ENCODE data around the gene COL6A3.

COL6A3 gene

DNA sequence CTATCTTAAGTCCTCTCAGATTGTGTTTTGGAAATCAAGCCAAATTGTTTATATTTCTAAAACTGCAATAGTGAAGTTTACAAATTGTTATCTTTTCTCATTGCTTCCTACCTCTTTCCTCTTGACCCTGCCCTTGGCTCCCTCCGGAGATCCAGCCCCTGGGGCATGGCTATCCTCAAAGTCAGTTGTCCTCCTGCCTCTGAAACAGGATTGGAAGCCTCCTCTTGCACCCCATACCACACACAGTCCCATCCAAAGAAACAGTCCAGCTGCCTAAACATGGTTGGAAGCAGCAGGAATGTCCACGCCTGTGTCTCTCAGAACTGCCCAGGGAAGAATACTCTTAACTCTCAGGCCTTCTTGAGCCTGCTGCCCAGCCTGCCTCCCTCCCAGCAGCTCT, 30.1 kb upstream of the COL6A3 start:
- no peak for DNase-seq

DNA sequence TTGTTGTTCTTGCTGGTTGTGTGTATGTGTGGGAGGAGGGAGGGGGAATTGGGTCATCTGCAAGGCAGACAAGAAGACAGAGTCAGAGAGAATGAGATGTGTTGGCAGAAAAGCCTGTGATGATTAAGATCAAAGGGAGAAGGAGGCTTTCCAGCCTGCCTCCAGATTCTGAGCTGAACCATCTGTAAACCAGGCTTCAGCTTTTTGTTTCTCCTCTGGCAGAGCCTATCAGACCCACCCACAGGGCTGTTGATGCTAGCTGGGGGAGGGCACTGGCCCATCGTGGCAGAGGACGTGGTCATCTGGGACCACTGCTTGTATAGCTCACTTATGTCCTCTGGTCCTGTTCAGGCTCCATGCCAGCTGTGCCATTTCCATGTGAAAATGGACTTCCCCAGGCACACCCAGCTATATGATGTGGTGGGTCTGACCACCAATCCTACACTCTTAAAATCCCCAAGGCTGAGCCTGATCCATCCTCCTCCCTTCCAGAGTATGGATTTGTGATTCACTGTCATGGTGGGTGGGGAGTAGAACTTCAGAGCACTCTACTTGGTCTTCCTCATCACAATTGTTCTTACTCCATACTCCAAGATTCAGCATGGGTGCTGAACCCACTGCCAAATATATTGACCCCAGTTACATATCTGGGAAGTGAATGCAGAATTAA, 27.8 kb upstream of the COL6A3 start:
- DNase-seq, result peak in 10 of 58 donors; percentile 6 to 62 (median 24)

DNA sequence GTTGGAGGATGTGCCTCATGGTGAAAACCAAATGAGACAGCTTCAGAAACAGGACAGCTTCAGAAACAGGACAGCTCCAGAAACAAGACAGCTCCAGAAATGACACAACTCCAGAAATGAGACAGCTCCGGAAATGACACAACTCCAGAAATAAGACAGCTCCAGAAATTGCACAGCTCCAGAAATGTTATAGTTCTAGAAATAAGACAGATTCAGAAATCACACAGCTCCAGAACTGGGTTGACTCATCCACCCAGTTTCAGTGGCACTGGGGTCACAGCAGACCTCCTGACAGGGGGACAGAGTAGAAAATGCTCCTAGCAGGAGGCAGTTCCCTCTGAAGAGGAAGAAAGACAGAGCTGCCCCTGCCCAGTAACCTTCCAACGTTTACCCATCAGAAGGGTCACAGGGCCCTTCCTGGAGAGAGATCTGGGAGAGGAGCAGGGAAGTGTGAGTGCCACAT, 26.9 kb upstream of the COL6A3 start:
- DNase-seq, result no peak

DNA sequence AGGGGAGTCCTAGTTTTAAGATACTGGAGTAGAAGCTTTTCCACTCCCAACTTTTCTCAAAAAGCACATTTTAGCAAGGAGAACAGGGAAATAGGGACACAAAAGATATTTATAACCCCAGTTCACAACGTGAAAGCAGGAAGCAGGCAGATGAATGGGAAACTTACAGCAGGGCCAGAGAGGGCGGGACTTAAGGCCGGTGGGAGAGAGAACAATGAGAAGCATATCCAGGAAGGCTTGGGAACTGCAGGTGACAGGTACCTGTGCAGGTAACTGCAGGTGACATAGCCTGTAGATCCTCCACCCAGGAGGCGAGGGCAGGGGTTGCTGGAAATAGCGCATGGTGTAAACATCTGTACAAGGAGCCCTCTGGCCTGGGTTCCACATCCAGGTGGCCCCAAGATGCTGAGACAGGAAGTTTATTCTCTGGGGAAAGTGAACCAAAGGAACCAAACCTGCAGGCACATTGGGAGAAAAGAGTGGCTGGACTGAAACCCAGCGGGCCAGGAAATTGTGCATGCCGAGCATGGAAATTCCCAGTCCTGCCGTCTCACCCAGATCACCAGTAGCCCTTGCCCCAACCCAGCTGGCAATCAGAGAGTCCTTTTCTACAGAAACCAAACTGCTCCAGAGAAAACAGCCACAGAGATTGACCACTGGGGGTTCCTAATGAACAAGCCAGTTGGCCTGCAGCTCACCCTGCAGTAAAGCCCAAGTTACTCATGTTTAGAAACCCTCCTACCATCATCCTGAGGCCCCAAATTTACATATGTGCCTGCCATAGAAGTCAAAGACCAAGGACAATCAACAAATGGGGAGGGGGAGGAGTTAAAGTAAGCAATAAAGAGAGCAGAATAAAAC, 24.3 kb upstream of the COL6A3 start:
- no peak for DNase-seq

DNA sequence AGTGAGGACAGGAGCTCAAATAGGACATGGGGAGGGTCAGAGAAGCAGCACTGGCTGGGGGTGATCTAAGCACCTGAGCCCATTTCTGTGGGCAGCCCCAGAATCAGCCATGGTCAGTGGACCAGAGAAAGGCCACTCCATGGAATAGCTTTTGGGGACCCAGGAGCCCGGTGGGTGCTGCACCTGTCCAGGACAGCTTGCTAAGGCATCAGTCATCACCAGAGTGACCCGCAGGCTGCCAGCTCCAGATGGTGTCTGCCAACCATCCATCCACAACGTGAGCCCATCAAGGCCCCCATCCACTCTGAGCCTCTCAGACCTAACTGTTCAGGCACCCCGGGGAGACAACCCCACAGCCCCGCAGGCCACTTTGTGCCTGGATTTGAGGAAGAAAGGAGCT, 23.6 kb upstream of the COL6A3 start:
- no peak for DNase-seq

DNA sequence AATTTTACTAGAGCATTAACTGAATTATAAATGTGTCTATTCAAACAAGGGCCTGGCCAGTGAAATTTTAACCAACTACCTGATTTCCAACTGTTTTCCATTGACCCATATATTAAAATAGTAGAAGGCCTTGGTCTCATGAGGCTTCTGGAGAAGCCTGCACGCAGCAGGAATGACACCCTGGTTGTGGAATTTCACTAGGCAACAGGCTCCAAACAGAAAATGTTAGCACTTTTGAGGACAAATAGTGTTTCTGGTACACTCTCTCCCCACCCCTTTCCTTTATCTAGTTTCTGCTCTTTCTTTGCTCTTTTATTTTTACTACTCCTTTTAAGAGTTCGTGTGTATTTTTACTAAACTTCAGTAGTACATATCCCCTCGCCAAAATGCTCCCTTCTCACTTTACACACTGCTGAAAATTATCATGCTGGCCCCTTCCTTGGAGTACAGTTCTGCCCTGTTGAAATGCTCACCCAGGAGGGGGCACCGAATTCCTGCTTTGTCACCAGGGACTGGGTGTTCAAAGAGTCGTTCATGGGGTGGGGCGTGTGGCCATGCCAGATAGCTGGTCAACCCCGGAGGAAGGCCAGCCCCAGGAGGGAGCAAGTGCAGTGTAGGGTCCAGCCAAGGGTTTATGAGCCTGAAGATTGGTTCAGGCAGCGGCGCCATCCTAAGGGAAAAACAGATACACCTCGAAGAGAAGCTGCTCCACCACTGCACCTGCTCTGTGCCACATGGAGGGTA, 22.1 kb upstream of the COL6A3 start:
- DNase-seq, result no peak

DNA sequence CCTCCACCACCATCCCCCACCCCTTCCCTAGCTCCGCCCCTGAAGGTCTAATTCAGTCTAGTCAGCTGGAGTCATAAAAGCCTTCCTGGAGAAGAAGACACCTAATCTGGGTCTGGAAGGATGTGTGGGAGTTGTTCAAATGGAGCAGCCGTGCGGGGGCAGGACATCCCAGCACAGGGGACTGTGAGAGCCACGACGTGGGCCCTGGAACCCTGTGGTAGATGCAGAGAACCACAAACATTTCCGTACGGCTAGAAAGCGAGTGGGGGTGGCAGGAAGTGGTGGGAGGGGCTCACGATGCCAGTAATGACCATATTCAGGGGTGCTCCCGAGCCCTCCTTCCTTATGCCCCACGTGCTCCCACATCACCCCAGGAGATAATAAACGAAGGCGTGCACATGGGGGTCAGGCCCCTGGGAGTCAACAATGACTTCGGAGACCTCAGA, 20.9 kb upstream of the COL6A3 start:
- peak in 22 of 58 donors; percentile 10 to 64 (median 32) for DNase-seq

DNA sequence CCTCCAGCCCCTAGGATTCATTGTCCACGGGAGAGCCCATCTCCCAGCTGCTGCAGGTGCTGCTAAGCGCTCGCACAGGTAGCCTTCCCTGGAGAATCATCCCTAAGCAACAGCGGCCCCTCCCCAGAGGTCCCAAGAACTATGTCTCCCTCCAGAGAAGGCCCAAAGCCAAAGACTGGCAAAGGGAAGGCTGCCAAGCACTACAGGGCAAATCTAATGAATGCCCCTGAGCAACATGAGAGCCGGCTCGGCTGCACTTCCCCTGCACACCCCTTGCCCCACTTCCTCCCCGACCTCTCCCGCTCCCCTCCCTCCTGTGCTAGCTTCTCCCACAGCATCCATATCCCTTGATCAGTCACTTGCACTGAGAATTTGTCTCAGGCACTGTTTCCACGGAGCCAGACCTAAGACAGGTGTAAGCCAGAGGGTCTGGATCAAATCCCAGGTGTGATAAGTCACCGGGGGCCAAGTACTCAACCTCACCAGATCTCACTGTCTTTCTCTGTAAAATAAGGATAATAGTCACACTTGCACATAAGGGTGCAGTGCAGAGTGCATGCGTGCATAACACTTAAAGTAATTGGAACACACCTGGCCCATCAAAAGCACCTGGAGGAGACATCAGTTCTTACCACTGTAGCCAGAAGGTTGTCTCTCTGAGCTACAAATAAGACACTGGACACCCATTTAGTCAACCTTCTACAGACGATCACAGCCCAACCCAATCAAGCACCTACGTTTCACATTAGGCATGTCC, 20.1 kb upstream of the COL6A3 start:
- DNase-seq, result no peak

DNA sequence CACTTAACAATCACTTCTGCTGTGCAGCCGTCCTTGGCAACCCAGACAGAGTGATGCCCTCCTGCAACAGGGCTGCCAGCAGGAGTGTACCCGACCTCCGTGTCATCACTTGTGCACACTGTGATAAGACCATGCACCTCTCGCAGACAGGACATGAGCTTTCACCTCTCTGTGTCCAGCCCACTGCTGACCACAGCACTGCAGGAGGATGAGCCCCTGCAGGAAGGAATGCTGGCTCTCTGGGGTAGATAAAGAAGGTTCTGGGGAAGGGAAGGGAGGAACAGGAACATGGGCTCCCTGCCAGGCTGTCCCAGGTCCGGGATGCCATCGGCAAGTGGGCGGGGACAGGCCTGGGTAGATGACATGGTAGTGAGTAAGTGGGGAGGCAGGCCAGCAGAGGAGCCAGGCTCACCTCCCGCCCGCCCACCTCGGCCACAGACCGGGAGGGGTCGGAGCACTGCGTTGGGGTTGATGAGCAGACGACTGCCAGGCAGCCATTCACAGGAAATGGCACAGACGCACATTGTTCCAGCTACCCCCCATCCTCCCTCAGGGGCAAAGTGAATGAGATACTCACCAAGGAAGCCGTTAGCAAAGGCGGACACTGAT, 18.6 kb upstream of the COL6A3 start:
- DNase-seq, result no peak

DNA sequence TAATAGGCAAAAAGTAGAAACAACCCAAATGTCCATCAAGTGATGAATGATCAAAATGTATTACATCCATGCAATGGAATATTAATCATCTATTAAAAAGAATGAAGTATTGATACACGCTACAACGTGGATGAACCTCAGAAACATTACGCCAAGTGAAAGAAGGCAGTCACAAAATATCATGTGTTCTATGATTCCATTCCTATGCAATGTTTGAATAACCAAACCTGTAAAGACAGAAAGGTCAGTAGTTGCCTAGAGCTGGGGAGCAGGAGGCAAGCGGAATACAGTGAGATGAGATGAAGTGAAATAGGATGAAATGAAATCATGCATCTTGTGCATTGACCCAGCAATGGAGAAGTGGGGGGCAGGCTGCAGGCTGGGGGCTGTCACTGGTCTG, 17.9 kb upstream of the COL6A3 start:
- DNase-seq, result no peak

DNA sequence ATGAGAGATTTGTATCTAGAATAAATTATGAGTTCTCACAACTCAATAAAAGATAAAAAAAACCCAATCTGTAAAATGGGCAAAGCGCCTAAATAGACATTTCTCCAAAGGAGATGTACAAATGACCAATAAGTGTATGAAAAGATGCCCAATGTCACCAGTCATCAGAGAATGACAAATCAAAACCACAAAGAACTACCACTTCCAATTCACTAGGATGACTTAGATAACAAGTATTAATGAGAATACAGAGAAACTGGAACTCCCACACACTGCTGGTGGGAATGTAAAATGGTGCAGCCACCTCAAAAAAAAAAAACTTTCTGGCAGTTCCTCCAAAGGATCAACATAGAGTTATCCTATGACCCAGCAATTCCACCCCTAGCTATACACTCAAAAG, 17.4 kb upstream of the COL6A3 start:
- DNase-seq, result no peak

DNA sequence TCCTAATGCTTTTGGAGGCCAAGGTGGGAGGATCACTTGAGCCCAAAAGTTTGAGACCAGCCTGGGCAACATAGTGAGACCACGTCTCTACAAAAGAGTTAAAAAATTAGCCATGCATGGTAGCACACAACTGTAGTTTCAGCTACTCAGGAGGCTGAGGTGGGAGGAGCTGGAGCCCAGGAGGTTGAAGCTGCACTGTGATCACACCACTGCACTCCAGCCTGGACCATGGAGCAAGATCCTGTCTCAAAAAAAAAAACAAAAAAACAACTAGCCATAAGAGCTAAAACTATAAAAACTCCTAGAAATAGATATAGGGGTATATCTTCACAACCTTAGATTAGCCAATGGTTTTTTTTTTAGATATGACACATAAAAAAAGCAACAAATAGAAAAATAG, 16.9 kb upstream of the COL6A3 start:
- no peak for DNase-seq

DNA sequence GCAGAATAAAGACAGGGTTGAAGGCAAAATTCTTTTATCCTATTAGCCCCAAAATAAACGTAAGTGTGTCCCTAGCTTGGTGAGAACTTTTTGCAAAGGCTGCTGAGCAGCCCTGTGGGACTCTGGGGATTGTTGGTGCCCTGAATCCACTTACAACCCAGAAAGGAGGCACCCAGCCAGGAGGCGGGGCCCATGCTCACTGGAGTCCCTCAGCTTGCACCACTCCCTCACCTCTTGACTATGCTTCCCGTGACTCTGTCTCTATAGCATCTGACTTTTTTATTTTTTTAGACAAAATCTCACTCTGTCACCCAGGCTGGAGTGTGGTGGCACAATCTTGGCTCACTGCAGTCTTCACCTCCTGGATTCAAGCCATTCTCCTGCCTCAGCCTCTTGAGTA, 15.8 kb upstream of the COL6A3 start:
- DNase-seq, result no peak

DNA sequence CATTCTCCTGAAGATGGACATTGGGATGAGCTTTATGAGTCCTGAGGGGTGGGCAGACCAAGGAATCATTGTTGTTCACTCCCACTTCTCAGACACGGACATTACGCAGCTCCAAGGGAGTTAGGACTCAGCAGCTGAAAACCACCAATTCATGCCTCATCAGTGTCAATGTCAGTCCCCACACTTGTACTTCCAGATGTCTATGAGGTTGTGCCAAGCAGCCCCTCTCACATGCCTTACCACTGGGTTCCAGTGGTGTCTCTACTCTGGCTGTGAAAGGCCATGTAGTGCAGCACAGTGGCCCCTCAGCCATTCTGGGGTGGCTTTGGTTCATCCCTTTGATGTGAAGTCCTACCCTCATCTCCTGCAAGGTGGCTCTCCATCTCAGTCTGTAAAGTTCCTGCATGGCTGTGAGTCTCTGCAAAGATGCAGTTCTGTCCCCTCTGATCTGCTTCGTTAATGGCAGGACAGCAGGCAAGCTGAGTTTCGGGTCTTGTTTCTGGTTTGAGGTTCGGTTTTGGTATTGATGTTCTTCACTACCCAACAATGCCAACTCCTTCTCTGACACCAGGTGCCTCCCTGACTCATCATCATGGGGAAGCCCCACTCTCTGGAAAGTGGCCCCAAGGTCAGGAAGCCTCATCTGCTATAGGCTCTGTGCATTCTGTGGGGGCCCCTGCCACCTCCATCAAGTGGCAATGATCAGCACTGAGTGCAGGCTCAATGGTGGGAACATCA, 14.0 kb upstream of the COL6A3 start:
- no peak for DNase-seq

DNA sequence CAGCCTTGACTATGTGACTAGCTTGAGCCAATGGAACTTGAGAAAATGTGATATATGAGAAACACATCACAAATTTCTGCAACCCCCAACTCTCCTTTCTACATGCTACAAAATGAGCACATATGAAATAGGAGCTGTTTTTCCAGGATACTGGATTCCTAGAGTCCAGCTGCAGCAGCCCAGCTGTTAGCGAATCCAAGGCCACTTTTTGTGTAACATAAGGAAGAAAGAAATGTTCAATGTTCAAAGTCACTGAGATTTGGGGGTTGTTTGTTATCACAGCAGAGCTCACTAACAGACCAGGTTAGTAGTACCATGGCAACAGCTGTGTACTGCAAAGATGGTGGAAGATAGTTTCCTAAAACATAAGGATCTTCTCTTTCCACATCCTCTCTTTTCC, 12.6 kb upstream of the COL6A3 start:
- no peak for DNase-seq

DNA sequence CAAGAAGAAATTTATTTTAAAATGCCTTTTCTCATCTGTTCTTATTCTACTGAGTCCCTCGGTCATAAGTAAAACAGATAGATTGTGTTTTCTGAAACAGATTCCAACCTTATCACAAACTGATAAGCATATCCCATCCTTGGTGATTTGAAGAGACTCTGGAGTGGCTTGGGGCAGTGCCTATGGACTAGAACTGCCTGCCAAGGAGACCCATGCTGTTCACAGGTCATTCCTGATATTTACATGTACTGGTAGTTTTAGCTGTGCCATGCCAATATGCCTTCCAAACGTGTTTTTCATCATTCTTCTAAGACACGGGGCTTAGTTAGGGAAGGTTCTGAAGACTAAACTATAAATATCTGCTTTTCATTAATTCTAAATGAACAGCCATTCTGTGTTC, 11.4 kb upstream of the COL6A3 start:
- no peak for DNase-seq

DNA sequence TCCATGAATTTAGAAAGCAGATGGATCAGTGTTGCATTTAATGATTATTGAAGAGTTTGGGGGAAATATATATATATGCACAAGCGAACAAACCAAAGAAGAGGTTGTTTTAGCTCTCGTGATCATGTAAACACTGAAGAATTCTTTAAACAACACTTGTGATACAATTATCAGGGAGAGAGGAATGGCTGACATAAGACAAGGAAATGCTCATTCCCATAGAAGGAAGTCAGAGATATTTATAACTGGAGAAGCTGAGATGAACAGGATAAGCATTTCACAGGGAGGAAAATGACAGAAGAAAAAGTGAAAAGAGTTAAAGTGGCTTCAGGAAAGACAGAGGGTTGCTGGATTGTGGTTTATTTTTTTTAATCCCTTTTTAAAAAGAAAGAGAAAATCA, 10.6 kb upstream of the COL6A3 start:
- no peak for DNase-seq

DNA sequence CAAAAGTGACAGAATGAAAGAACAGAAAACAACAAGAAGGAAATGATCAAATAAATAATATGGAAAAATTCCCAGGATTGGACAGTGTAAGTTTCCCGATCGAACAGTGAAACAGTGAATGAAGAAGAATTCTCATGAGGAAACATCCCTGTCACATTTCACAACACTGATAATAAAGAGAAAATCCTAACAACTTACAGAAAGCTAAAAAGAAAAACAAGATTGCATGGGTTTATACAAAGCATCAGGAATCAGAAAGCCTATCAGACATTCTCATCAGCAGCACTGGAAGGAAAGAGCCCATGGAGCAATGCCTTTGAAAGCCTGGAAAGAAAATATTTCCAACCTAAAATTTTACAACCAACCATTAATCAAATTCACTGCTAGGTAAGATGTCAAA, 9.9 kb upstream of the COL6A3 start:
- DNase-seq, result no peak

DNA sequence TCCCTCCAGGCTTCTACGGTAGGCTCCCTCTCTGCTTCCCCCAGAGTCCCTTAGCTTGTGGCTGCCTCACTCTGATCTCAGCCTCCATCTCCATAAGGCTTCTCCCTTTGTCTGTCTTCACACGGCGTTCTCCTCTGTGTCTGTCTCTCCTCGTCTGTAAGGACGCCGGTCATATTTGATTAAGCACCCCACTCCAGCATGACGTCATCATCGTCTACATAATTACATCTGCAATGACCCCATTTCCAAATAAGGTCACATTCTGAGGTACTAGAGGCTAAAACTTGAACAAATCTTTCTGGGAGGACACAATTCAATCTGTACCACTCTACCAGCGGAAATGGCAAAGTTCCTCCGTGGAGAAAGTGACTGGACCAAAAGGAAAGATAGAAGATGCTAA, 8.3 kb upstream of the COL6A3 start:
- no peak for DNase-seq

DNA sequence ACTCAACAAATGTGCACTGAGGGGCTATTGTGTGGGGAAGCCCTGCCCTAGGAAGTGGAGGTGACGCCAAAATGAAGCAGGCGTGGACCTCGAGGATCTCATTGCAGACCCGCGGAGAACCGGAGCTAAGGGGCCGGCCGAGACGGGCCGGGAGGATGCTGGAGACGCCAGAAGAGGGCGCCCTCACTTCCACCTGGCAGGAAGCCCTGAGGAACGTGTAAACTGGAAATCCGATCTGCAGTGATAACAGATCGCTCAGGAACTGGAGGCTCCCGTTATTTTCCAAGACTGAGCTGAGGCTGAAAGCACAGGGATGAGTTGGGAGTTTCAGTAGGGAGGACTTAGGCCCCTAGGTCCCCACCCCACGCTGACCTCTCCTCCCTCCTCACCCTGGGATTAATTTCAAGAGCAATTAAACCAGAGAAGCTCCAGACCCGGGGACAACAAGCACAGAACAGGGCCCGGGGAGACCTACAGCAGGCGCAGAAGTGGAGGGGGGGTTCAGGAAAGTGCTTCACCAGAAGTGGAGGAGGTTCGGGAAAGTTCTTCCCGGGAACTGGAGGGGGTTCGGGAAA, 7.7 kb upstream of the COL6A3 start:
- peak in 28 of 58 donors; percentile 6 to 61 (median 20) for DNase-seq

Data from anterior cingulate cortex (tissue), 58 donors.